ENCODE data around the gene GNG8. TPM values are rescaled to one million over a fixed set of nuclear protein-coding genes. Genes with fewer than 3 reads are reported as not detected.

GNG8 gene
- total RNA-seq, 4 donors from 2014 or later = not detected

DNA sequence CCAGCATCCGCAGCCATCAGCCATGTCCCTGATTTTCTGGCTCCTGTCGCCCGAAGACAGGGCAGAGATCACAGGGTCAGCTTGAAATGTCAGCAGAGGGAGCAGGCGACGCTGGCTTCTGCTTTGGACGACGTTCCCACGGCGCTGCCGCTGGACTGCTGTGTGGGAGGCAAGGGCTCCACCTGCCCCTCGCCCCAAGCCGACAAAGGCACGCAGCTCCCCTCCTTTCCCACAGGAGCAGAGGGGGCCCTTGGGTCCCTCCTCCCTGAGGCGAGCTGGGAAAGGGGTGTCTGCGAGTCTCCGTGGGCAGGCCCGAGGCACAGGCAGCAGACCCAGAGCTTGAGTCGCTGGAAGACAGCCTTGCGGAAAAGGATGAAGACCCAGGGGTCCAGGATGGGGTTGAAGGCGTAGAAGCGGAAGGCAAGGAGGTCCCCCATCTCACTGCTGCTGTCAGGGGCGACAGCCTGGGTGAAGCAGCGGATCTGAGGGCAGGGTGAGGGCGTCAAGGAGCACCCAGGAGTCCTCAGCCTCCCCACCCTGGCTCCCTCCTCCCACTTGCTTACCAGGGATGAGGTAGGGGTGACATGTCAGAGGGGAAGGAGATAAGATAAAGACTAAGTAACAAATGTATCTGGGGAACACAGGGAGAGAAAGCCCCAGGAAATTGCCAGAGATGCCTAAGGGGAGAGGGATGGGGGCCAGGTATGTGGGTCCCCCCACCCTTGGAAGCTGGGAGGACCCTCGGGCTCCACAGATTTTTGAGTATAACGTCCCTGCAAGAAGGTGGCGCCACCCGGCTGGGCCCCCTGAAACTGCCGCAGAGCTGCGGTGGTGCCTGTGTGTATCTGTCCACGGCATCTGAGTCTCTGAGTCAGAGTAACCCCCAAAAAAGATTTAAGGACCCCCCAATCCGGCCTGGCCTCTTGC is 14.5 kb downstream of the GNG8 start:
- no peaks in the 10 kb centered on the region for H3K36me3 ChIP-seq
- no peak for DNase-seq (ENCODE audit: low spot score in 2 of 2)
- H3K27ac ChIP-seq = peak overlapping the region; percentile 2 to 68 (median 62)
- H3K4me3 ChIP-seq = no peak overlapping the region
- peaks cover 0 to 81% (median 68%) of the 10 kb centered on the region in 4 donors for H3K4me1 ChIP-seq
- no peaks in the 10 kb centered on the region for H3K27me3 ChIP-seq
- TF ChIP-seq, protein P1, sequence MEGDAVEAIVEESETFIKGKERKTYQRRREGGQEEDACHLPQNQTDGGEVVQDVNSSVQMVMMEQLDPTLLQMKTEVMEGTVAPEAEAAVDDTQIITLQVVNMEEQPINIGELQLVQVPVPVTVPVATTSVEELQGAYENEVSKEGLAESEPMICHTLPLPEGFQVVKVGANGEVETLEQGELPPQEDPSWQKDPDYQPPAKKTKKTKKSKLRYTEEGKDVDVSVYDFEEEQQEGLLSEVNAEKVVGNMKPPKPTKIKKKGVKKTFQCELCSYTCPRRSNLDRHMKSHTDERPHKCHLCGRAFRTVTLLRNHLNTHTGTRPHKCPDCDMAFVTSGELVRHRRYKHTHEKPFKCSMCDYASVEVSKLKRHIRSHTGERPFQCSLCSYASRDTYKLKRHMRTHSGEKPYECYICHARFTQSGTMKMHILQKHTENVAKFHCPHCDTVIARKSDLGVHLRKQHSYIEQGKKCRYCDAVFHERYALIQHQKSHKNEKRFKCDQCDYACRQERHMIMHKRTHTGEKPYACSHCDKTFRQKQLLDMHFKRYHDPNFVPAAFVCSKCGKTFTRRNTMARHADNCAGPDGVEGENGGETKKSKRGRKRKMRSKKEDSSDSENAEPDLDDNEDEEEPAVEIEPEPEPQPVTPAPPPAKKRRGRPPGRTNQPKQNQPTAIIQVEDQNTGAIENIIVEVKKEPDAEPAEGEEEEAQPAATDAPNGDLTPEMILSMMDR (IDR thresholded peaks at IDR 0.05) = peak in 1 of 5 experiments; percentile 5
- TF ChIP-seq POLR2A (IDR thresholded peaks at IDR 0.05) = no peak
- WGBS, 2 donors = 55 to 62% methylated on average over 23 to 32 of the region's 32 CpGs
- no peaks in the 10 kb centered on the region for H3K9me3 ChIP-seq

DNA sequence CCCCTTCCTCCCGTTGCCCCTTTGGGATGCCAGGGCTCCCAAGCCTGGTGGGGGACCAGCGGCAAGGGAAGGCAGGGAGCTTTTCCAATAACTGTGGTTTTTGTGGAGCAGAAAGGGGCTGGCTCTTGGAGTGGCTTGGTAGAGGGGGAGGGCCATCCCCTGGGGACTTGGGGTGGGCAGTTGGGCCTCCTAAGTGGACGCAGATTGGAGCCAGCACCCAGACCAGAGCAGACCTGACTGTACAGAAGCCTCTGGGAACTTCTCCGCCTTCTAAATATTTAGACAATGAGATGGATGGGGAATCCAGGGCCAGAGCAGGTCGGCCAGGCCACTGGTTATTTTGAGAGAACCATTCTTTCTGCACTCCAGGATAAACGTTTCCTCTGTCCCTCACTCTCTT is 15.3 kb downstream of the GNG8 start:
- no peaks in the 10 kb centered on the region for H3K27me3 ChIP-seq
- no peaks in the 10 kb centered on the region for H3K36me3 ChIP-seq
- TF ChIP-seq POLR2A (IDR thresholded peaks at IDR 0.05) = no peak
- H3K4me1 ChIP-seq = peaks cover 0 to 80% (median 68%) of the 10 kb centered on the region in 4 donors
- DNase-seq (ENCODE audit: low spot score in 2 of 2) = no peak
- H3K4me3 ChIP-seq = no peak overlapping the region
- no peaks in the 10 kb centered on the region for H3K9me3 ChIP-seq
- 39 to 41% methylated on average over 4 to 6 of the region's 6 CpGs for WGBS, 2 donors
- peak overlapping the region; percentile 2 to 68 (median 62) for H3K27ac ChIP-seq

DNA sequence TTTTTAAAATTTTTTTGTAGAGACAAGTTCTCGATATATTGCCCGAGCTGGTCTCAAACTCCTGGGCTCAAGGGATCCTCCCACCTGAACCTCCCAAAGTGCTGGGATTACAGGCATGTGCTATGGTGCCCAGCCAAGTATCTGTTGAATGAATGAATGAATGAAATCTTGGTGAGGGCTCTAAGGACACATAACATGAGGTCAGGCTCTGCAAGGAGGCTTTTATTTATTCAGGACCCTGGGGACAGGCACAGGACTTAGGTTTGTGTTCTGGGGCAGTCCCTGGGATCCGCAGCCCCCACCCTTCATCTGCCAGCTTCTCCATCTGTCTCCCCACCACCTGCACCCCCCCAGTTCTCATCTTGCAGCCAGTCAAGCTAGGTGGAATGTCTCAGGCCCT is 15.7 kb downstream of the GNG8 start:
- TF ChIP-seq EP300 (IDR thresholded peaks at IDR 0.05) (no peak), POLR2A (IDR thresholded peaks at IDR 0.05) (no peak)
- TF ChIP-seq, protein P1 (IDR thresholded peaks at IDR 0.05) = no peak
- H3K9me3 ChIP-seq = no peaks in the 10 kb centered on the region
- peak overlapping the region in 3 of 4 donors; percentile 34 to 70 (median 68) for H3K27ac ChIP-seq
- no peaks in the 10 kb centered on the region for H3K36me3 ChIP-seq
- 79 to 84% methylated on average over 3 of the region's 3 CpGs for WGBS, 2 donors
- H3K4me1 ChIP-seq = peaks cover 0 to 75% (median 65%) of the 10 kb centered on the region in 4 donors
- no peak overlapping the region for H3K4me3 ChIP-seq
- no peaks in the 10 kb centered on the region for H3K27me3 ChIP-seq
- DNase-seq (ENCODE audit: low spot score in 2 of 2) = no peak

GRCh38 chr19:46618670-46619231 is 17.3 kb downstream of the GNG8 start:
- WGBS, 2 donors = 53 to 58% methylated on average over 9 of the region's 9 CpGs
- Histone ChIP-seq H3K36me3 (no peaks in the 10 kb centered on the region), H3K27me3 (no peaks in the 10 kb centered on the region), H3K4me3 (no peak overlapping the region), H3K27ac (peak overlapping the region in 3 of 4 donors; percentile 34 to 47 (median 41)), H3K4me1 (peaks cover 0 to 71% (median 55%) of the 10 kb centered on the region in 4 donors), H3K9me3 (no peaks in the 10 kb centered on the region)
- DNase-seq (ENCODE audit: low spot score in 2 of 2) = no peak
- peak in 1 of 2 donors; percentile 35 for TF ChIP-seq EP300 (IDR thresholded peaks at IDR 0.05)
- TF ChIP-seq, protein P1 (IDR thresholded peaks at IDR 0.05) = no peak

GRCh38 chr19:46617601-46618000 is 18.4 kb downstream of the GNG8 start:
- peak overlapping the region in 2 of 4 donors; percentile 26 to 50 for H3K27ac ChIP-seq
- 91 to 92% methylated on average over 6 of the region's 6 CpGs for WGBS, 2 donors
- TF ChIP-seq POLR2A (IDR thresholded peaks at IDR 0.05) = no peak
- TF ChIP-seq, protein P1 (IDR thresholded peaks at IDR 0.05) = no peak
- no peak for TF ChIP-seq EP300 (IDR thresholded peaks at IDR 0.05)

More at GRCh38 chr19:46617601-46618000, 18.4 kb downstream of the GNG8 start:
- DNase-seq (ENCODE audit: low spot score in 2 of 2) = no peak
- no peaks in the 10 kb centered on the region for H3K9me3 ChIP-seq
- H3K4me3 ChIP-seq = no peak overlapping the region
- H3K4me1 ChIP-seq = peaks cover 0 to 68% (median 49%) of the 10 kb centered on the region in 4 donors
- H3K36me3 ChIP-seq = no peaks in the 10 kb centered on the region
- H3K27me3 ChIP-seq = no peaks in the 10 kb centered on the region
